HG03575 (cell line): ENCODE data around the gene DUOXA2.
"Not testable (repeated sequence)": the region's sequence is repeated elsewhere in the genome, so short reads cannot be mapped to it uniquely, and the experiment has no call there.

ENCODE experiments used
- ATAC-seq: cut with Tn5 transposase; IDR thresholded peaks from one replicate; pipeline ENCODE4 v1.9.1; 2021; ENCODE audit not compliant: unreplicated experiment, insufficient number of reproducible peaks, low FRiP score; ENCODE audit errors: extremely low read depth

DUOXA2 gene

DNA sequence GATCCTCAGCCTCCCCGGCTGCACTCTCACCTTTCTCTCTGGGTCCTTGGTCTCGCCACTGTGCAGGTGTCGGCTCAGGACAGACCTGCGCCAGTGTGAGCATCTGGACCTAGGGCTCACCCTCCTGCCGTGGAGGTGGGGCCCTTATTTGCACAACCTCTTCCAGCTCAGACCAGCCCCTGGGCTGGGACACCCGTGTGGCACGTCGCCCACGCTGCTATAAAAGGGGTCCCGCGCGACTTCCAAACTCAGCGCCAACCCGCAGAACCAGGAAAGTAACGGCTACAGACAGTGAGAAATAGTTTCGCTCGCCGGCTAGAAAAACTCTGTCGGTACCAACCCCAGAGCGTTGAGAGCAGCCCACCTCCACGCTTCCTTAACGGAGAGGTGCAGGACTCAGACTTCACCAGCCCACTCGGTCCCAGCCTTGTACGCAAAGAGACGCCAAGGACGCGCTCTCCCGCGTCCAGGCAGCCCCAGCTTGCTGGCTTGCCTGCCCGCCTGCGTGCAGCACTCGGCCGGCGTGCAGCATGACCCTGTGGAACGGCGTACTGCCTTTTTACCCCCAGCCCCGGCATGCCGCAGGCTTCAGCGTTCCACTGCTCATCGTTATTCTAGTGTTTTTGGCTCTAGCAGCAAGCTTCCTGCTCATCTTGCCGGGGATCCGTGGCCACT, at the start of gene DUOXA2, which contains the start of gene DUOX2:
TSS of gene DUOXA2 (plus strand) at position 251 of the 675 bp plus-strand sequence. CDS start at position 531, 280 bp downstream.
TSS of gene DUOX2 (minus strand) at position 97 of the 675 bp plus-strand sequence. CDS start 761 bp downstream, outside the sequence.
- ATAC-seq: no peak

- ATAC-seq: no peak
These were observed 49.7 kb upstream of the DUOXA2 start for GRCh38 chr15:45064386-45064785.

DNA sequence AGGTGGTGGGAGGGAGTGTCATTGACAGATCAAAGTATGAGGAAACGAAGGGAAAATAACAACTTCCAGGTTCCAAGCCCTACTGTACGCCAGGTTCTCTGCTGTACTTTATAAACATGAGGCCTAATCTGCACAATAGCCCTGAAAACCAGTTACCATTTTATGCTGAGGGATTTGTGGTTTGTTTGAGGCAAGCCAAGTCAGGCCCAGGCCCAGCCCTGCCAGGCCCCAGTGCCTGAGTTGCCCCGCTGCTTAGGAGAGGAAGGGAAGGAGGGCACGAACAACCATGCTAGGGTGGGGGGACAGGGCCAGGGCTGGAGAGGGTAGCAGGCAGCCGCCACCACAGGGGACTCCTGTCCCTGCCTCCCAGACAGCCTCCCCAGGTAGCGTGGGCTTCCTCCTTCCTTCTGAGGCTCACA, 44.2 kb upstream of the DUOXA2 start:
- ATAC-seq: not testable (repeated sequence)

DNA sequence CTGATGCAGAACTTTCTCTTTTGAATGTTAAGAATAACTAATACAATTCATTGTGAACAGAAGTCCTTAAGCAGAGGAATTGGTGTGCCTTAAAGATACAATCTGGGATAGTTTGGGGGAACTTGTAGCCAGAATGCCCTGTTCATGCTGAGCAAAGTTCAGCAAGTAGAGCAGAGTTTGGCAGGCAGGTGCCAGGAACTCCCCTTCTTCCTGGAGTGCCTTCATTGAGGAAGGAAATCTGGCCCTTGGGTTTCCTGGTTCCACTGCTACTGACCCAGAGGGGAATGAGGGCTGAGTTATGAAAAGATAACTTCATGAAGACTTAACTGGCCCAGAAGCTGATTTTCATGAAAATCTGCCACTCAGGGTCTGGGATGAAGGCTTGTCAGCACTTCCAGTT, 40.5 kb upstream of the DUOXA2 start:
- not testable (repeated sequence) for ATAC-seq

DNA sequence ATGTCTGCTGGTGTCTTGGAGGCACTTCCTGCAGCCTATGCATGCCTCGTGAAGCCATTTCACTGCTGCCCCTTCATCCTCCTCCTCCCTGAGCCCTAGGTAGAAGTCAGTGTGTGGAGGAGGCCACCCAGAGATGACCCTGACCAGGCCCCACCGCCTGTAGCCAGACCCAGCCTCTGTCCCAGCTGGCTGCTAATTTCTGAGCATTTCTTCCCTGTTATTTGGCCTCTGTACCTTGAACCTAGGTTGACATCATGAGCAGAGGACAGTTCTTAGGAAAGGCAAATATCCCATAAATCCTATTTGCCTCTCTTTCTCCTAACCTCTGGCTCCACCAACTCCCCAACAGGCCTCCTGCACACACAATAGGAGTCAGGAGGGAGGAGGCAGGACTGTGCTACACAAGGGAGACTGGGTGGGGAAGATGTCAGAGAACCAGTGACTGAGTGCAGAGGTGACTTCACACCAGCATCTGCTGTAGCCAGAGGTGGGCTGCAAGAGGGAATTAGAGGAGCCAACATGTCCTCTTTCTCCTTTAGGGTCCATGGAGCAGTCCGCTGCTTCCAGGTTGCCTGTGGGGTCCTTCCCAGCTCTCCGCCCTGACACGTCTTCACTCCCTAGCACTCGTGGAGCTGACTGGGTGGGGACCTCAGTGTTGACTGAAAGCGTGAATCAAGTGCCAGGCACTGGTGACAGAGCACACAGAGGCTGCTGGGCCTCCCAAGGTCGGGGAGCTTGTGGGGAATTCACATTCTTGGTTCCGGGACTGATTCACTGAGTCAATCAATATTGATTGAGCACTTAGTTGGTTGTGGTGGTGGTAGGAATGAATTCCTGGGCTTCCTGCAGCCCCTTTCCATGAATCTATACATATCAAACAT, 38.4 kb upstream of the DUOXA2 start:
- not testable (repeated sequence) for ATAC-seq

DNA sequence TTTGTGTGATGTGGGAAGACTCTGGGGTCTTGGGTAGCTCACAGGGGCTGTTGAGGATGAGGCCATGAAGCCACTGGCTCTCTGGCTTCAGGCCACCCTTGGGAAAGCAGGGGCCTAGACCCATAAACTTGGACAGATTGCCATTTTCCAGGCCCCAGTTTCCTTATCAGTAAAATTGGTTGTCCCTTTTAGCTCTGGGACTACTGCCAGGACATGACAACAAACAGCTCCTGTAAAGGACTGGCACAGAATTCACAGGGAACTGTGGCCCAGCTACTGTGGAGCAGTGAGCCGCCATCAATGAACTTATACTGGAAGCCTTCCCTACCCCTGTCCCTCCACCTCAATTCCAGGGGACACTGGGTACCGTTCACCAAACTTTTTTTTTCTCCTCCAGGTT, 36.7 kb upstream of the DUOXA2 start:
- not testable (repeated sequence) for ATAC-seq

DNA sequence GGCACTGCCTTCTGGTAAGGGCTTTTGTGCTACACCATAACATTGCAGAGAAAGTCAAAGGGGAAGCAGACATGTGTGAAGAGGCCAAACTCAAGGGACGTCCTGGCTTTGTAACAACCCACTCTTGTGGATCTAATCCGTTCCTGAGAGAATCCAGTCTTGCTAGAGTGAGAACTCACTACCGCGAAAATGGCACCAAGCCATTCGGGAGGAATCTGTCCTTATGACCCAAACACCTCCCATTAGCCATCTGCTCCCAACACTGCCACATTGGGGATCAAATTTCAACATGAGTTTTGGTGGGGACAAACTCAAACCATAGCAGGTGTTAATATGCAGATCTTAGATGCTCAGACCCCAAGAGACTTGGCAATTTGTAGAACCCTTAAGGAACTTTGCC, 34.9 kb upstream of the DUOXA2 start:
- ATAC-seq: not testable (repeated sequence)

- ATAC-seq: not testable (repeated sequence)
These were observed 34.4 kb upstream of the DUOXA2 start for GRCh38 chr15:45079628-45080246.

DNA sequence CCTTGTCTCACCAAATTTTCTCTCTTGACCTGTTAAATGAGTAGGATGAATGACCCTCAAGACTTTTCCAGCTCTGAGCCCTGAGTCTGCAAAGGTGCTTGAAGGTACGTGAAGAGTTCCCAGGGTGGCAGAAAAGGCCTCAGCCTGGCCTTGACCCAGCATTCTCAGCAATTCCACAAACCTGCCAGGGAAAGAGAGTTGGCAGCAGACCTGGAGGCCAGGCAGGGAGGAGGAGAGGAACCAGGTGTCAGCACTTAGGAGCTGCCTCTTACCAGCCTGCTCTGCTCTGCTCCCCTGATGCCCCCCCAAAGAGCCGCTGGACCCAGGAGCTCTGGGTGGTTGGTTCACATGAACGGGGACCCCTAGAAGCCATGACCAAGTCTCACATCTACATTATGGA, 33.5 kb upstream of the DUOXA2 start:
- ATAC-seq: not testable (repeated sequence)

GRCh38 chr15:45082412-45082811, 31.7 kb upstream of the DUOXA2 start:
- not testable (repeated sequence) for ATAC-seq

DNA sequence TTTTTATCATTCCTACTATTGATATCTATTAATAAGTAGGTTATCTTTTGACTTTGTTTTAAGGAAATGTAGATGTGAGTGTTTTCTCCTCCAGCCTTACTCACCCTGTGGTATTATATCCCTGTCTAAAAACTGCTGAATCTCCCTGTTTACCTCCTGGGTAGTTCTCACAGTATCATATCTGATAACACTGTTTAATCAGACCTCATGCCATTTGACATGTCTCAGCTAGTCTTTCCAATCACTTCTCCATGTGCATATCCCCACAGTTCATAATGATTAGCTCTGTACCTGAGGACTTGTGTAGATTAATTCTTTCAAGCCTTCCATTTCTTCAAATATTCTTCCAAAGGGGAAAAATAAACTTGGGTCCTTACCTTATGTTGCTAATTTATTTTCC, 30.9 kb upstream of the DUOXA2 start:
- no peak for ATAC-seq

DNA sequence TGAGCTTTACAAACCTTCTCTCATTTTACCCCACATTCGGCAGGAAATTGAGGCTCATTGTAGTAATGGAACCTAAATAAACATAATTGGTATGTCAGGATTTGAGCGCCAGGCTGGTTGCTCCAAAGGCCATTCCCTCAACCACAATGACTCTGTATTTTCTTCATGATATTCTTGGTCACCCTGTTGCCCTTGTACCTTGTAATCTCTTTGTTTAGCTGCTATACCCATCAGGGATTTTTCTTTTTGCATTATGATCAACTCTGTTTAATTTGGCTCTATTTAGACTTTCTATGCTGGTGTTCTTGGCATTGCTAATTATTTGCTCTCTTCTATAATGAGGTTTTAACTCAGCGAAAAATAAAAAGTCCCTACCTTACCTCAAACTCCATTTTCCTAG, 30.0 kb upstream of the DUOXA2 start:
- no peak for ATAC-seq

- ATAC-seq: no peak
These were observed 26.6 kb upstream of the DUOXA2 start for GRCh38 chr15:45087513-45087912.

GRCh38 chr15:45088801-45089711, 25.1 kb upstream of the DUOXA2 start:
- ATAC-seq: no peak

- ATAC-seq: no peak
These were observed 24.3 kb upstream of the DUOXA2 start for GRCh38 chr15:45089712-45090373.

DNA sequence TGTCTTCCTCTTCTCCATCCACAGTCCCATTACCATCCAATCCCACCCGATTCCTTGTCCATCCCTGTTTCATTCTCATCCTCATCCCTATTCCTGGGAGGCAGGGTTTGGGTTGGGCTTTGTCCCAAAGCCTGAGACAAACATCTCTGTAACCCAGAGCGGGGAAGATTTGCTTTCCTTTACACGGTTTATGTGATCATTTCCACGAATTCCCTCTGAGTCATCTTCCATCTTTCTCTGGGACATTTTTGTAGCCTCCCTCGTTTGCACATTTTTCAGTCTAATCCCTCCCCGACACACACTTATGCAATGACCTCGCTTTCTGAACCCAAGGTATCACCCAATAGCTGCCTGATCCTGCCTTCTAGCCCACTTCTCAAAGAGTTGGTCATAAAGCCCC, 23.0 kb upstream of the DUOXA2 start:
- no peak for ATAC-seq

GRCh38 chr15:45091576-45091975, 22.6 kb upstream of the DUOXA2 start:
- no peak for ATAC-seq

GRCh38 chr15:45093013-45093412, 21.1 kb upstream of the DUOXA2 start:
- ATAC-seq: no peak
